HEK293T (cell line): Measurements from ENCODE around the gene TSKU.

Experiments used
- ARNT ChIP-seq: fragments of 450-650 bp; IDR thresholded peaks from 2 replicates; pipeline ENCODE4 v1.6.1; 2017; ENCODE audit warnings: mild to moderate bottlenecking
- BHLHE40 ChIP-seq: fragments of 450-650 bp; IDR thresholded peaks from 2 replicates; pipeline ENCODE4 v1.6.1; 2016; ENCODE audit warnings: mild to moderate bottlenecking, moderate library complexity, borderline replicate concordance
- CTBP1 ChIP-seq: fragments of 450-650 bp; IDR thresholded peaks from 2 replicates; pipeline ENCODE4 v1.6.1; 2016; ENCODE audit warnings: borderline replicate concordance
- ELF4 ChIP-seq: fragments of 450-650 bp; IDR thresholded peaks from 2 replicates; pipeline ENCODE4 v1.6.1; 2017; ENCODE audit warnings: antibody characterized with exemption
- FOXA1 ChIP-seq: fragments of 450-650 bp; IDR thresholded peaks from 2 replicates; pipeline ENCODE4 v1.6.1; 2016; ENCODE audit warnings: mild to moderate bottlenecking
- FOXK2 ChIP-seq: fragments of 450-650 bp; IDR thresholded peaks from 2 replicates; pipeline ENCODE4 v1.6.1; 2016; ENCODE audit warnings: mild to moderate bottlenecking
- FOXM1 ChIP-seq: fragments of 450-650 bp; IDR thresholded peaks from 2 replicates; pipeline ENCODE4 v1.6.1; 2017; ENCODE audit warnings: mild to moderate bottlenecking, borderline replicate concordance
- L3MBTL2 ChIP-seq: fragments of 450-650 bp; conservative IDR thresholded peaks from 2 replicates; pipeline ENCODE4 v1.6.1; 2016; ENCODE audit warnings: mild to moderate bottlenecking
- NFRKB ChIP-seq: fragments of 450-650 bp; IDR thresholded peaks from 2 replicates; pipeline ENCODE4 v1.6.1; 2016; ENCODE audit warnings: mild to moderate bottlenecking, moderate library complexity
- SUZ12 ChIP-seq: fragments of 450-650 bp; IDR thresholded peaks from 2 replicates; pipeline ENCODE4 v1.6.1; 2016; ENCODE audit warnings: mild to moderate bottlenecking
- TARDBP ChIP-seq: fragments of 450-650 bp; IDR thresholded peaks from 2 replicates; pipeline ENCODE4 v1.6.1; 2016
- TF ChIP-seq, protein P1 (sequence below): fragments of 450-650 bp; IDR thresholded peaks from 2 replicates; pipeline ENCODE4 v1.6.1; 2016

- no peak for TF ChIP-seq CTBP1
- no peak for TF ChIP-seq ELF4
- no peak for TF ChIP-seq FOXK2
- no peak for TF ChIP-seq TARDBP
- TF ChIP-seq FOXA1, result no peak
- TF ChIP-seq BHLHE40, result no peak
- TF ChIP-seq FOXM1, result no peak
- TF ChIP-seq ARNT, result no peak
- TF ChIP-seq NFRKB, result no peak
- no peak for TF ChIP-seq SUZ12
- no peak for TF ChIP-seq L3MBTL2
- TF ChIP-seq, protein P1, sequence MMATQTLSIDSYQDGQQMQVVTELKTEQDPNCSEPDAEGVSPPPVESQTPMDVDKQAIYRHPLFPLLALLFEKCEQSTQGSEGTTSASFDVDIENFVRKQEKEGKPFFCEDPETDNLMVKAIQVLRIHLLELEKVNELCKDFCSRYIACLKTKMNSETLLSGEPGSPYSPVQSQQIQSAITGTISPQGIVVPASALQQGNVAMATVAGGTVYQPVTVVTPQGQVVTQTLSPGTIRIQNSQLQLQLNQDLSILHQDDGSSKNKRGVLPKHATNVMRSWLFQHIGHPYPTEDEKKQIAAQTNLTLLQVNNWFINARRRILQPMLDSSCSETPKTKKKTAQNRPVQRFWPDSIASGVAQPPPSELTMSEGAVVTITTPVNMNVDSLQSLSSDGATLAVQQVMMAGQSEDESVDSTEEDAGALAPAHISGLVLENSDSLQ, result no peak
These were observed 19.0 kb downstream of the TSKU start for GRCh38 chr11:76802151-76802550.
